MCF 10A (cell line): Measurements from ENCODE around the gene ATP11B. TPM values are rescaled to one million over a fixed set of nuclear protein-coding genes. Genes with fewer than 3 reads are reported as not detected.

ENCODE experiments used
- BruUV-seq: library from RNA; stranded (reverse); fragments of 400-500 nt; replicated peaks from 2 replicates; lab custom pipeline; 2021; lab: Mats Ljungman, UMichigan
- CTCF ChIA-PET: fragments of 300-600 bp; sonication (Branson Sonifier 250); formaldehyde crosslinking; extraction: SDS; loops from one replicate; lab custom pipeline; 2021; ENCODE audit warnings: antibody characterized with exemption, inconsistent platforms; lab: Yijun Ruan, JAX
- POLR2A ChIA-PET: fragments of 300-600, 350-650 bp; sonication (Branson Sonifier 250); formaldehyde crosslinking; extraction: SDS; loops from one replicate; lab custom pipeline; 2020; ENCODE audit warnings: antibody characterized with exemption, inconsistent platforms; lab: Yijun Ruan, JAX
- DNase-seq: peaks from one replicate; pipeline ENCODE4 v3.0.0-alpha.2; 2018; ENCODE audit not compliant: unreplicated experiment
- H3K27ac Mint-ChIP-seq: one replicate; pipeline ENCODE4 v1.8.0; 2022; ENCODE audit warnings: mild to moderate bottlenecking, low read depth, mixed read lengths; ENCODE audit not compliant: unreplicated experiment
- H3K27me3 Mint-ChIP-seq: one replicate; pipeline ENCODE4 v1.8.0; 2022; ENCODE audit warnings: mixed read lengths; ENCODE audit not compliant: insufficient read depth, unreplicated experiment
- H3K36me3 Mint-ChIP-seq: one replicate; pipeline ENCODE4 v1.8.0; 2022; ENCODE audit warnings: mild to moderate bottlenecking, moderate library complexity, mixed read lengths; ENCODE audit not compliant: insufficient read depth, unreplicated experiment
- H3K4me1 Mint-ChIP-seq: one replicate; pipeline ENCODE4 v1.8.0; 2022; ENCODE audit warnings: mixed read lengths; ENCODE audit not compliant: insufficient read depth, unreplicated experiment
- H3K4me3 Mint-ChIP-seq: one replicate; pipeline ENCODE4 v1.8.0; 2022; ENCODE audit warnings: mild to moderate bottlenecking, moderate library complexity, mixed read lengths; ENCODE audit not compliant: unreplicated experiment
- H3K9me3 Mint-ChIP-seq: one replicate; pipeline ENCODE4 v1.8.0; 2022; ENCODE audit warnings: mixed read lengths; ENCODE audit not compliant: unreplicated experiment
- CTCF ChIP-seq: fragments of 200-600 bp; IDR thresholded peaks from one replicate; pipeline ENCODE4 v1.8.0; 2022; ENCODE audit warnings: antibody characterized with exemption, mild to moderate bottlenecking; ENCODE audit not compliant: unreplicated experiment
- intact Hi-C: fragments of 100-400 bp; cut with micrococcal nuclease; formaldehyde crosslinking; loops from 2 replicates; pipeline ENCODE4 v1.14.1; 2022
- total RNA-seq: library from RNA; stranded (reverse); gene quantifications from 2 replicates; pipeline ENCODE4 v1.2.3, GENCODE V29; 2022

Gene ATP11B
- total RNA-seq, 1 experiment from 2014 or later, result 66.2 TPM

- Mint-ChIP-seq H3K27ac (no peak overlapping the region), H3K36me3 (peaks cover 32% of the 10 kb centered on the region), H3K27me3 (no peaks in the 10 kb centered on the region), H3K4me1 (no peaks in the 10 kb centered on the region), H3K4me3 (no peak overlapping the region), H3K9me3 (no peaks in the 10 kb centered on the region)
- CTCF ChIA-PET, result no interaction called here
- TF ChIP-seq CTCF, result no peak
- DNase-seq, result no peak
- POLR2A ChIA-PET, result interaction anchor here (0.8 kb wide), 1 partner anchor 16 kb away, joined by 3 read pairs; no protein-coding TSS in a partner anchor
- intact Hi-C loops, result no loop called here
- BruUV-seq, result no TSS peak
Observed at GRCh38 chr3:182935803-182936202, 142.5 kb downstream of the ATP11B start.

GRCh38 chr3:182936239-182936917 is 143.1 kb downstream of the ATP11B start:
- H3K4me1 Mint-ChIP-seq, result no peaks in the 10 kb centered on the region
- no peaks in the 10 kb centered on the region for H3K9me3 Mint-ChIP-seq
- H3K36me3 Mint-ChIP-seq, result peaks cover 36% of the 10 kb centered on the region
- no peak overlapping the region for H3K4me3 Mint-ChIP-seq
- CTCF ChIA-PET, result interaction anchor here (0.6 to 0.9 kb wide), 2 partner anchors 27 to 127 kb away, joined by 3 read pairs; no protein-coding TSS in a partner anchor
- intact Hi-C loops, result no loop called here
- POLR2A ChIA-PET, result interaction anchor here (0.6 to 0.8 kb wide), 2 partner anchors 17 to 79 kb away, joined by 3 read pairs; no protein-coding TSS in a partner anchor
- no peak overlapping the region for H3K27ac Mint-ChIP-seq
- no TSS peak for BruUV-seq
- no peak for TF ChIP-seq CTCF
- no peak for DNase-seq
- no peaks in the 10 kb centered on the region for H3K27me3 Mint-ChIP-seq

- Mint-ChIP-seq H3K4me3 (no peak overlapping the region), H3K4me1 (no peaks in the 10 kb centered on the region), H3K36me3 (peaks cover 34% of the 10 kb centered on the region), H3K27ac (no peak overlapping the region), H3K27me3 (no peaks in the 10 kb centered on the region), H3K9me3 (no peaks in the 10 kb centered on the region)
- no TSS peak for BruUV-seq
- ChIA-PET CTCF (interaction anchor here (0.6 to 0.9 kb wide), 2 partner anchors 27 to 126 kb away, joined by 3 read pairs; no protein-coding TSS in a partner anchor), POLR2A (interaction anchor here (0.6 kb wide), 1 partner anchor 79 kb away, joined by 3 read pairs; no protein-coding TSS in a partner anchor)
- intact Hi-C loops, result no loop called here
- DNase-seq, result no peak
- no peak for TF ChIP-seq CTCF
Observed at GRCh38 chr3:182936918-182937285, 143.6 kb downstream of the ATP11B start.

GRCh38 chr3:182937293-182938051 is 144.2 kb downstream of the ATP11B start:
- intact Hi-C loops, result no loop called here
- no peaks in the 10 kb centered on the region for H3K4me1 Mint-ChIP-seq
- no peaks in the 10 kb centered on the region for H3K9me3 Mint-ChIP-seq
- H3K27me3 Mint-ChIP-seq, result no peaks in the 10 kb centered on the region
- no peak for TF ChIP-seq CTCF
- no peak overlapping the region for H3K27ac Mint-ChIP-seq
- DNase-seq, result no peak
- ChIA-PET CTCF (interaction anchor here (0.9 kb wide), 1 partner anchor 28 kb away, joined by 3 read pairs; no protein-coding TSS in a partner anchor), POLR2A (no interaction called here)
- H3K4me3 Mint-ChIP-seq, result no peak overlapping the region
- H3K36me3 Mint-ChIP-seq, result peaks cover 29% of the 10 kb centered on the region
- BruUV-seq, result no TSS peak
